ENCODE results near the gene EFCAB5. TPM values are rescaled to one million over a fixed set of nuclear protein-coding genes. Genes with fewer than 3 reads are reported as not detected.

Gene EFCAB5
- total and polyA plus RNA-seq, 2 of the 13 experiments (the other 11 are each of a cell fraction or from before 2014, with no cell fraction given) = 0.15 TPM; not detected in 1

DNA sequence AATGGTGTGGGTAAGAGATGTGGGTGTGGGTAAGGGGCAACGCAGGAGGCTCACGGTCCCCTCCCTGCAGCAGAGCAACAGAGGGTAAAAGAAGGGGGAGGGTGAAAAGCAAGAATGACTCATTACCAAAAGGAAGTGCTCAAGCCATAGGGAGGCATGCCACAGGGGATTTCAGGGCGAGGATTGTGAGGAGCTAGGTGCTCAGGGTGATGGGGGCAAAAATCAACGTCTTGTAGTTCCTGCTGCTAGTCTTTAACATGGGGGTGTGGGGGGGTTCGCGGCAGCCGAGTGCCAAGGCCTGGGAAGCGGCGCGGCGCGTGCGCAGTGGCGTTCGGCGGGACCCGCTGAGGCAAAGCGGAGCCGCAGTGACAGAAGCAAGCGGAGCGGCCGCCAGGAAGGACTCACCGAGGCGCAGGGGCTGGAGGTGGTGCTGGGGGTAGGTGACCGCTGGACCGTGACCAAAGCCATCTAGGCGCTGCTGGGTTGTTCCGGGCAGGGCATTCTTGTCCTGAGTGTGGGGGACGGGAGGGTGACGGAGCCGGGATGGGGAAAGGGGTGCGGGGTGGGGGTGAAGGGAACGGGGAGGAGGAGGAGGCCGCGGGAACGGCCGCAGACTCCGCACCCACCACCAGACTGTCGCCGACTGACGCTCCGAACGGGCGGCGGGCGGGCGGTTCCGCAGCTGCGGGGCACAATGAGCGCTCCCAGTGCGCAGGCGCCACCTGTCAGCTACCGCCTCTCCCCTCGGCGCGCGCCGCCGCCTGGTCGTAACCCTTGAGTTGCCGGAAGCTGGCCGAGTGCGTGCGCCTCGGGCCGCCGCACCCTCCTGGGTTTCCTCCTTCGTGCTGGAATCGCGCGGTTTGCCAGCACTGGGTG is 11.7 kb upstream of the EFCAB5 start, which contains the start of gene SSH2 (continued):
- TF ChIP-seq, protein P1, sequence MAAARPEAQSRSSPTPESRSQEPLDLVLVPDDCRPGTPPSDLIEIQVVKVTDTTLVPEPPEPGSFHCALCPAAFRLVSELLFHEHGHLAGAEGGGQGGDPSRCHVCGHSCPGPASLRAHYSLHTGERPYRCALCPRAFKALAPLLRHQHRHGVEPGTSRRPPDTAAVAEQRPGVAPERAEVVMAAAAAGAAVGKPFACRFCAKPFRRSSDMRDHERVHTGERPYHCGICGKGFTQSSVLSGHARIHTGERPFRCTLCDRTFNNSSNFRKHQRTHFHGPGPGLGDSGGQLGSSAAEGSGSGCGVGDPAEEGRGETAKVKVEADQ (CRISPR knock-in tag; IDR thresholded peaks at IDR 0.05; ENCODE audit: borderline replicate concordance) = peak; percentile 34; the same call in 1 of the 2 replicates
- TF ChIP-seq, protein P2, sequence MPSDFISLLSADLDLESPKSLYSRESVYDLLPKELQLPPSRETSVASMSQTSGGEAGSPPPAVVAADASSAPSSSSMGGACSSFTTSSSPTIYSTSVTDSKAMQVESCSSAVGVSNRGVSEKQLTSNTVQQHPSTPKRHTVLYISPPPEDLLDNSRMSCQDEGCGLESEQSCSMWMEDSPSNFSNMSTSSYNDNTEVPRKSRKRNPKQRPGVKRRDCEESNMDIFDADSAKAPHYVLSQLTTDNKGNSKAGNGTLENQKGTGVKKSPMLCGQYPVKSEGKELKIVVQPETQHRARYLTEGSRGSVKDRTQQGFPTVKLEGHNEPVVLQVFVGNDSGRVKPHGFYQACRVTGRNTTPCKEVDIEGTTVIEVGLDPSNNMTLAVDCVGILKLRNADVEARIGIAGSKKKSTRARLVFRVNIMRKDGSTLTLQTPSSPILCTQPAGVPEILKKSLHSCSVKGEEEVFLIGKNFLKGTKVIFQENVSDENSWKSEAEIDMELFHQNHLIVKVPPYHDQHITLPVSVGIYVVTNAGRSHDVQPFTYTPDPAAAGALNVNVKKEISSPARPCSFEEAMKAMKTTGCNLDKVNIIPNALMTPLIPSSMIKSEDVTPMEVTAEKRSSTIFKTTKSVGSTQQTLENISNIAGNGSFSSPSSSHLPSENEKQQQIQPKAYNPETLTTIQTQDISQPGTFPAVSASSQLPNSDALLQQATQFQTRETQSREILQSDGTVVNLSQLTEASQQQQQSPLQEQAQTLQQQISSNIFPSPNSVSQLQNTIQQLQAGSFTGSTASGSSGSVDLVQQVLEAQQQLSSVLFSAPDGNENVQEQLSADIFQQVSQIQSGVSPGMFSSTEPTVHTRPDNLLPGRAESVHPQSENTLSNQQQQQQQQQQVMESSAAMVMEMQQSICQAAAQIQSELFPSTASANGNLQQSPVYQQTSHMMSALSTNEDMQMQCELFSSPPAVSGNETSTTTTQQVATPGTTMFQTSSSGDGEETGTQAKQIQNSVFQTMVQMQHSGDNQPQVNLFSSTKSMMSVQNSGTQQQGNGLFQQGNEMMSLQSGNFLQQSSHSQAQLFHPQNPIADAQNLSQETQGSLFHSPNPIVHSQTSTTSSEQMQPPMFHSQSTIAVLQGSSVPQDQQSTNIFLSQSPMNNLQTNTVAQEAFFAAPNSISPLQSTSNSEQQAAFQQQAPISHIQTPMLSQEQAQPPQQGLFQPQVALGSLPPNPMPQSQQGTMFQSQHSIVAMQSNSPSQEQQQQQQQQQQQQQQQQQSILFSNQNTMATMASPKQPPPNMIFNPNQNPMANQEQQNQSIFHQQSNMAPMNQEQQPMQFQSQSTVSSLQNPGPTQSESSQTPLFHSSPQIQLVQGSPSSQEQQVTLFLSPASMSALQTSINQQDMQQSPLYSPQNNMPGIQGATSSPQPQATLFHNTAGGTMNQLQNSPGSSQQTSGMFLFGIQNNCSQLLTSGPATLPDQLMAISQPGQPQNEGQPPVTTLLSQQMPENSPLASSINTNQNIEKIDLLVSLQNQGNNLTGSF (CRISPR knock-in tag; IDR thresholded peaks at IDR 0.05) = no peak
- TF ChIP-seq CAMTA2 (CRISPR knock-in tag; IDR thresholded peaks at IDR 0.05; ENCODE audit: borderline replicate concordance) (no peak), KDM2A (CRISPR knock-in tag; IDR thresholded peaks at IDR 0.05; ENCODE audit: borderline replicate concordance, low read depth) (peak; percentile 22), ZNF616 (CRISPR knock-in tag; IDR thresholded peaks at IDR 0.05; ENCODE audit: low read depth) (0 out of 2 replicates have a peak, but pooled peaks have one; percentile 26), CREM (IDR thresholded peaks at IDR 0.05) (no peak), CREM (CRISPR knock-in tag; IDR thresholded peaks at IDR 0.05) (no peak), SNAPC2 (CRISPR knock-in tag; IDR thresholded peaks at IDR 0.05) (no peak), ZNF17 (CRISPR knock-in tag; IDR thresholded peaks at IDR 0.05) (no peak)
- TF ChIP-seq, protein P3, sequence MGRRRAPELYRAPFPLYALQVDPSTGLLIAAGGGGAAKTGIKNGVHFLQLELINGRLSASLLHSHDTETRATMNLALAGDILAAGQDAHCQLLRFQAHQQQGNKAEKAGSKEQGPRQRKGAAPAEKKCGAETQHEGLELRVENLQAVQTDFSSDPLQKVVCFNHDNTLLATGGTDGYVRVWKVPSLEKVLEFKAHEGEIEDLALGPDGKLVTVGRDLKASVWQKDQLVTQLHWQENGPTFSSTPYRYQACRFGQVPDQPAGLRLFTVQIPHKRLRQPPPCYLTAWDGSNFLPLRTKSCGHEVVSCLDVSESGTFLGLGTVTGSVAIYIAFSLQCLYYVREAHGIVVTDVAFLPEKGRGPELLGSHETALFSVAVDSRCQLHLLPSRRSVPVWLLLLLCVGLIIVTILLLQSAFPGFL (CRISPR knock-in tag; IDR thresholded peaks at IDR 0.05) = no peak
- TF ChIP-seq, protein P4, sequence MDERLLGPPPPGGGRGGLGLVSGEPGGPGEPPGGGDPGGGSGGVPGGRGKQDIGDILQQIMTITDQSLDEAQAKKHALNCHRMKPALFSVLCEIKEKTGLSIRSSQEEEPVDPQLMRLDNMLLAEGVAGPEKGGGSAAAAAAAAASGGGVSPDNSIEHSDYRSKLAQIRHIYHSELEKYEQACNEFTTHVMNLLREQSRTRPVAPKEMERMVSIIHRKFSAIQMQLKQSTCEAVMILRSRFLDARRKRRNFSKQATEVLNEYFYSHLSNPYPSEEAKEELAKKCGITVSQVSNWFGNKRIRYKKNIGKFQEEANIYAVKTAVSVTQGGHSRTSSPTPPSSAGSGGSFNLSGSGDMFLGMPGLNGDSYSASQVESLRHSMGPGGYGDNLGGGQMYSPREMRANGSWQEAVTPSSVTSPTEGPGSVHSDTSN (CRISPR knock-in tag; IDR thresholded peaks at IDR 0.05) = no peak
- TF ChIP-seq, protein P5, sequence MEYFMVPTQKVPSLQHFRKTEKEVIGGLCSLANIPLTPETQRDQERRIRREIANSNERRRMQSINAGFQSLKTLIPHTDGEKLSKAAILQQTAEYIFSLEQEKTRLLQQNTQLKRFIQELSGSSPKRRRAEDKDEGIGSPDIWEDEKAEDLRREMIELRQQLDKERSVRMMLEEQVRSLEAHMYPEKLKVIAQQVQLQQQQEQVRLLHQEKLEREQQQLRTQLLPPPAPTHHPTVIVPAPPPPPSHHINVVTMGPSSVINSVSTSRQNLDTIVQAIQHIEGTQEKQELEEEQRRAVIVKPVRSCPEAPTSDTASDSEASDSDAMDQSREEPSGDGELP (IDR thresholded peaks at IDR 0.05; ENCODE audit: borderline replicate concordance, low read depth) = peak; percentile 63; the same call in 1 of the 2 replicates
- TF ChIP-seq, protein P6, sequence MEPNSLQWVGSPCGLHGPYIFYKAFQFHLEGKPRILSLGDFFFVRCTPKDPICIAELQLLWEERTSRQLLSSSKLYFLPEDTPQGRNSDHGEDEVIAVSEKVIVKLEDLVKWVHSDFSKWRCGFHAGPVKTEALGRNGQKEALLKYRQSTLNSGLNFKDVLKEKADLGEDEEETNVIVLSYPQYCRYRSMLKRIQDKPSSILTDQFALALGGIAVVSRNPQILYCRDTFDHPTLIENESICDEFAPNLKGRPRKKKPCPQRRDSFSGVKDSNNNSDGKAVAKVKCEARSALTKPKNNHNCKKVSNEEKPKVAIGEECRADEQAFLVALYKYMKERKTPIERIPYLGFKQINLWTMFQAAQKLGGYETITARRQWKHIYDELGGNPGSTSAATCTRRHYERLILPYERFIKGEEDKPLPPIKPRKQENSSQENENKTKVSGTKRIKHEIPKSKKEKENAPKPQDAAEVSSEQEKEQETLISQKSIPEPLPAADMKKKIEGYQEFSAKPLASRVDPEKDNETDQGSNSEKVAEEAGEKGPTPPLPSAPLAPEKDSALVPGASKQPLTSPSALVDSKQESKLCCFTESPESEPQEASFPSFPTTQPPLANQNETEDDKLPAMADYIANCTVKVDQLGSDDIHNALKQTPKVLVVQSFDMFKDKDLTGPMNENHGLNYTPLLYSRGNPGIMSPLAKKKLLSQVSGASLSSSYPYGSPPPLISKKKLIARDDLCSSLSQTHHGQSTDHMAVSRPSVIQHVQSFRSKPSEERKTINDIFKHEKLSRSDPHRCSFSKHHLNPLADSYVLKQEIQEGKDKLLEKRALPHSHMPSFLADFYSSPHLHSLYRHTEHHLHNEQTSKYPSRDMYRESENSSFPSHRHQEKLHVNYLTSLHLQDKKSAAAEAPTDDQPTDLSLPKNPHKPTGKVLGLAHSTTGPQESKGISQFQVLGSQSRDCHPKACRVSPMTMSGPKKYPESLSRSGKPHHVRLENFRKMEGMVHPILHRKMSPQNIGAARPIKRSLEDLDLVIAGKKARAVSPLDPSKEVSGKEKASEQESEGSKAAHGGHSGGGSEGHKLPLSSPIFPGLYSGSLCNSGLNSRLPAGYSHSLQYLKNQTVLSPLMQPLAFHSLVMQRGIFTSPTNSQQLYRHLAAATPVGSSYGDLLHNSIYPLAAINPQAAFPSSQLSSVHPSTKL (CRISPR knock-in tag; IDR thresholded peaks at IDR 0.05) = peak; percentile 18; the same call in 1 of the 2 replicates
